Muscle layer of duodenum (tissue), 2 donors: ENCODE results near the gene TMEM39B.
A peak's percentile ranks its signal among the peaks of the same experiment; 100 is the strongest.
"Not testable (repeated sequence)": the region's sequence is repeated elsewhere in the genome, so short reads cannot be mapped to it uniquely, and the experiment has no call there.

Experiments
- H3K27ac ChIP-seq: one replicate; pipeline ENCODE4 v1.7.0; 2013; ENCODE audit warnings: mild to moderate bottlenecking, low read length
- H3K27me3 ChIP-seq: one replicate; pipeline ENCODE4 v1.7.0; 2013; ENCODE audit warnings: low read depth, mild to moderate bottlenecking, control low read depth, low read length
- H3K36me3 ChIP-seq, 2 donors: one replicate each; pipeline ENCODE4 v1.7.0; 2013; ENCODE audit warnings: low read length in 2 of 2, control low read depth in 1 of 2, mild to moderate bottlenecking in 1 of 2; ENCODE audit not compliant: insufficient read depth in 2 of 2, control insufficient read depth in 1 of 2
- H3K4me1 ChIP-seq, 2 donors: one replicate each; pipeline ENCODE4 v1.7.0; 2013; ENCODE audit warnings: low read length in 2 of 2, mild to moderate bottlenecking in 2 of 2, control low read depth in 1 of 2, moderate library complexity in 1 of 2; ENCODE audit not compliant: insufficient read depth in 2 of 2, control insufficient read depth in 1 of 2
- H3K4me3 ChIP-seq, 2 donors: one replicate each; pipeline ENCODE4 v1.7.0; 2013; ENCODE audit warnings: low read length in 2 of 2, low read depth in 1 of 2, mild to moderate bottlenecking in 1 of 2
- H3K9me3 ChIP-seq, 2 donors: one replicate each; pipeline ENCODE4 v1.7.0; 2013; ENCODE audit warnings: low read length in 2 of 2, control low read depth in 1 of 2, mild to moderate bottlenecking in 1 of 2; ENCODE audit not compliant: control insufficient read depth in 1 of 2
- donor health status: healthy.

TMEM39B gene

DNA sequence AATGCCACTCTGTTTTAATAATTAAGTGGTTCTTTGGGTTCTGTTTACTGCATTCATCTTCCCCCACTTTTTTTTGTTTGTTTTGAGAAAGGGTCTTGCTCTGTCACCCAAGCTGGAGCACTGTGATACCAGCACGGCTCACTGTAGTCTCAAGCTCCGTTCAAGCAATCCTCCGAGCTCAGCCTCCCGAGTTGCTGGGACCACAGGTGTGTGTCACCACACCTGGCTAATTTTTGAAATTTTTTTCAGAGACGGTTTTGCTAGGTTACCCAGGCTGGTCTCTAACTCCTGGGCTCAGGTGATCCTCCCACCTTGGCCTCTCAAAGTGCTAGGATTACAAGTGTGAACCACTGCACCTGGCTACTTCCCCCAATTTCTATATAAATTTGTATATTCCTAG, 64.4 kb downstream of the TMEM39B start:
- Histone ChIP-seq H3K9me3 (no peaks in the 10 kb centered on the region), H3K27me3 (no peaks in the 10 kb centered on the region), H3K4me1 (peaks cover 3 to 9% of the 10 kb centered on the region in 2 donors)

DNA sequence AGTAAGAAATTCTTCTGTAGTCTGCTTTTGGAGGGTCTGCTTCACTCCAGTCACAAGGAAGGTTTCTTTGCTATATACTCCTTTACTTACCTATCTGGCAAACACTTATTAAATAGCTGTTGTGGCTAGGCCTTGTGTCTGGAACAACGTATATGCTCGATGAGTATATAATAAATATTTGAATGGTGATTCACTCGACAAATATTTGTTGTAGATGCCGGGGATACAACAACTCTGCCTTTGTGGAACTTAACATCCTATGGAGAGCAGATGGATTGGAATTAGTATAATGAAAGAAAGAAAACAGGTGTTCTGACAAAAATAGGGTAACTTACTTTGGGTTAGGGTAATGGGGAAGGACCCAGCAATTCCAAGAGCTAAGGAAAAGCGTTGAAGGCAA, 66.2 kb downstream of the TMEM39B start:
- Histone ChIP-seq H3K36me3 (no peaks in the 10 kb centered on the region), H3K4me1 (peaks cover 3 to 23% of the 10 kb centered on the region in 2 donors), H3K9me3 (no peaks in the 10 kb centered on the region), H3K4me3 (no peak overlapping the region), H3K27ac (no peak overlapping the region), H3K27me3 (no peaks in the 10 kb centered on the region)

More for the DNA sequence above, 64.4 kb downstream of the TMEM39B start:
- Histone ChIP-seq H3K36me3 (no peaks in the 10 kb centered on the region), H3K4me3 (no peak overlapping the region), H3K27ac (no peak overlapping the region)

DNA sequence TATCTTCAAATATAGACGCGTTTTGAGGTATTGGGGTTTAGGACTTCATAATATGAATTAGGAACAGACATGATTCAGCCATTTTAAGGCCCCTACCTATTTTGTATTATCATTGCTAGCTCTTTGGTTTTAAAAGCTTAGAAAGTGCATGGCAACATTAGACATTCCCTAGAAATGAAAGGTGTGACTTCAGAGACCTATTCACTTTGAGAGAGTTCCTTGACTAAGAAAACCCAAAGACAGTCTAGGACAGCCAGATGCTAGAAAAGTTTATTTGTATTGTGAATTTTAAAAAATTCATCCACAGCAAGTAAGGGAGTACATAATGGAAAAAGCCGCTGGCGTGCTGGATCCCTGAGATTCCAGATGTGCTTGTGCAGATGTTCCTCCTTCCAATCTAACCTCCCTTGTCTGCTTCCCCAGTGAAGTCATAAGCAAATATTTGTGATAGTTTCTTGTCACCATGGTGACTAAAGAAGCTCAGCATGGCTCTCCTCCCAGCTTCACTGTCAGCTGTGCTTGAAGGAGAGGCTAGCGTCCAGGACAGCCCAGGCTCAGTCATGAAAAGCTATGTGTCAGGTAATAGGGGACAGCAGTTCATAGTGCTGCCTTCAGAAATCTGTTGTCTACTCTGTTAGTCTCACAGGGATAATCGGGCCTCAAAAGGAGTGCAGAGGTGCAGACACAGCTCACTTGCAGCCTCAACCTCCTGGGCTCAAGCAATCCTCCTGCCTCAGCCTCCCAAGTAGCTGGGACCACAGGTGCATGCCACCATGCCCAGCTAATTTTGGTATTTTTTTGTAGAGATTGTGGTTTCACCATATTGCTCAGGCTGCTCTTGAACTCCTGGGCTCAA, 69.9 kb downstream of the TMEM39B start:
- Histone ChIP-seq H3K27ac (peak overlapping the region; percentile 17), H3K27me3 (no peaks in the 10 kb centered on the region), H3K4me1 (peaks cover 3 to 23% of the 10 kb centered on the region in 2 donors), H3K9me3 (no peaks in the 10 kb centered on the region), H3K4me3 (no peak overlapping the region), H3K36me3 (no peaks in the 10 kb centered on the region)

DNA sequence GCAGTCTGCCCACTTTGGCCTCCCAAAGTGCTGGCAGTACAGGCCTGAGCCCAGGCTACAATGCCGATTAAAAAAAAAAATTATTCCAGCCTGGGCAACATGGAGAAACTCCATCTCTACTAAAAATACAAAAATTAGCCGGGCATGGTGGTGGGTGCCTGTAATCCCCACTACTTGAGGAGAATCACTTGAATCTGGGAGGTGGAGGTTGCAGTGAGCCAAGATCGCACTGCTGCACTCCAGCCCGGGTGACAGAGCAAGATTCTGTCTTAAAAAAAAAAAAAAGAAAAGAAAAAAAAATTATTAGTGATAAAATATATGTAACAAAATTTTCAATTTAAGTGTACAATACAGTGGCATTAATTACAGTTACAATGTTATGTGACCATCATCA, 70.6 kb downstream of the TMEM39B start:
- not testable (repeated sequence) for H3K9me3 ChIP-seq, H3K27me3 ChIP-seq, H3K36me3 ChIP-seq, H3K4me3 ChIP-seq, H3K27ac ChIP-seq
- H3K4me1 ChIP-seq = peaks cover 3 to 23% of the 10 kb centered on the region in 2 donors

DNA sequence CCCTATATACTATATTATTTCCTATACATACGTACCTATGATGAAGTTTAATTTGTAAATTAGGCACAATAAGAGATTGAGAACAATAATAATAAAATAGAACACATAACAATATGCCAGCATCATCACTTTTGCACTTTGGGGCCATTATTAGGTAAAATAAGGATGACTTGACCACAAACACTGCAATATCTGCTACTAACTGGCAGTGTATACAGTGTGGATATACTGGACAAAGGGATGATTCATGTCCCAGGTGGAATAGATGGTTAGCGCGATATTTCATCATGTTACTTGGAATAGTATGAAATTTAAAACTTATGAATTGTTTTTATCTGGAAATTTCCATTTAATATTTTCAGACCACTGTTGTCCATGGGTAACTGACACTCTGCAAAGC, 71.3 kb downstream of the TMEM39B start:
- H3K4me3 ChIP-seq = no peak overlapping the region
- peaks cover 3 to 21% of the 10 kb centered on the region in 2 donors for H3K4me1 ChIP-seq
- peaks cover 0 to 6% of the 10 kb centered on the region in 2 donors for H3K36me3 ChIP-seq
- H3K27ac ChIP-seq = no peak overlapping the region
- H3K9me3 ChIP-seq = no peaks in the 10 kb centered on the region
- H3K27me3 ChIP-seq = no peaks in the 10 kb centered on the region

DNA sequence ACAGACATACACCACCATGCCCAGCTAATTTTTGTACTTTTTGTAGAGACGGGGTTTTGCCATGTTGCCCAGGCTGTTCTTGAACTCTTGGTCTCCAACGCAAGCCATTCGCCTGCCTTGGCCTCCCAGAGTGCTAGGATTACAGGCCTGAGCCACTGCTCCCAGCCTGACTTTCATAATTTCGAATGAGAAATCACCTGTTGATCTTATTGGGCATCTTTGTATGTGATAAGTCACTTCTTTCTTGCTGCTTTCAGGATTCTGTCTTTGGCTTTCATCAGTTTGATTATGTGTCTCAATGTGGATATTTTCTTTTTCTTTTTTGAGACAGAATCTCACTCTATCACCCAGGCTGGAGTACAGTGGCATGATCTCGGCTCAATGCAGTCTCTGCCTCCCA, 75.1 kb downstream of the TMEM39B start:
- not testable (repeated sequence) for H3K4me3 ChIP-seq, H3K27me3 ChIP-seq, H3K36me3 ChIP-seq, H3K9me3 ChIP-seq, H3K27ac ChIP-seq
- H3K4me1 ChIP-seq = peaks cover 0 to 20% of the 10 kb centered on the region in 2 donors

DNA sequence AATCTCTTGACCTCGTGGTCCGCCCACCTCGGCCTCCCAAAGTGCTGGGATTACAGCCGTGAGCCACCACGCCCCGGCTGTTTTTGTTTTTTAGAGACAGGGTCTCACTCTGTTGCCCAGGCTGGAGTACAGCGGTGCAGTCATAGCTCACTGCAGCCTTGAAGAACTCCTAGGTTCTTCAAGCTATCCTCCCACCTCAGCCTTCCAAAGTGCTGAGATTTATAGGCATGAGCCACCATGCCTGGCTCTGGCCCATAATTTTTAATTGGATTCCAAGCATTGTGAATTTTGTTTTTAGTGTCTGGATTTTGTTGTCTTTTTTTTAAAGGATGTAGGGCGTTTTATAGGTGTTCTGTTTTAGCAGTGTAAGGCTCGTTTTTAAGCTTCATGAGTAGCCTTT, 78.1 kb downstream of the TMEM39B start:
- H3K4me1 ChIP-seq = peaks cover 0 to 12% of the 10 kb centered on the region in 2 donors
- H3K27me3 ChIP-seq = no peaks in the 10 kb centered on the region
- H3K27ac ChIP-seq = no peak overlapping the region
- H3K36me3 ChIP-seq = peaks cover 0 to 10% of the 10 kb centered on the region in 2 donors
- H3K9me3 ChIP-seq = no peaks in the 10 kb centered on the region
- no peak overlapping the region for H3K4me3 ChIP-seq

DNA sequence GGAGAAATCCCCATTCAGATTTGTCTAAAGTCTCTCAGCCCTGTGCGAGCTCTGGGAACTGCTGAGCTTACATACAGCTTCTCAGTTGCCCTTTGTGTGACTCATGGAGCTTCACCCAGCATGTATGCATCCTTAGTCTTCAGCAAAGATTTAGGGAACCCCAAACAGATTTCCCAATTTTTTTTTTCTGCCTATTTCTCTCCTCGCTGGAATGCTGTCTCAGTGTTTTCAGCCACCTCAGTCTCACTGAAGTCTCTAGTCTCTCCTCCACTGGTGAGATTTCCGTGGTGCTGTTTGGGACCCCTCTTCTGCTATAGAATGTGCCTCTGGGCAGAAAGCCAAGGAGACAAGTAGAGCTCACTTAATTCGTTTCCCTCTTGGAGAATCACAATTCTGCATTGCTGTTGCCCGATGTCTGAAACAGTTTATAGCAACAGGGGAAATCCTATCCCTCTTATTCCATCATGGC, 78.6 kb downstream of the TMEM39B start:
- Histone ChIP-seq H3K4me1 (peaks cover 0 to 12% of the 10 kb centered on the region in 2 donors), H3K36me3 (peaks cover 4 to 15% of the 10 kb centered on the region in 2 donors), H3K27me3 (no peaks in the 10 kb centered on the region), H3K9me3 (no peaks in the 10 kb centered on the region), H3K4me3 (no peak overlapping the region), H3K27ac (no peak overlapping the region)
